ENCODE results near the gene CSF1R. TPM values are rescaled to one million over a fixed set of nuclear protein-coding genes. Genes with fewer than 3 reads are reported as not detected.

The CSF1R gene
- total and polyA plus RNA-seq, 2 donors from 2014 or later = 7.5 to 55.8 TPM

DNA sequence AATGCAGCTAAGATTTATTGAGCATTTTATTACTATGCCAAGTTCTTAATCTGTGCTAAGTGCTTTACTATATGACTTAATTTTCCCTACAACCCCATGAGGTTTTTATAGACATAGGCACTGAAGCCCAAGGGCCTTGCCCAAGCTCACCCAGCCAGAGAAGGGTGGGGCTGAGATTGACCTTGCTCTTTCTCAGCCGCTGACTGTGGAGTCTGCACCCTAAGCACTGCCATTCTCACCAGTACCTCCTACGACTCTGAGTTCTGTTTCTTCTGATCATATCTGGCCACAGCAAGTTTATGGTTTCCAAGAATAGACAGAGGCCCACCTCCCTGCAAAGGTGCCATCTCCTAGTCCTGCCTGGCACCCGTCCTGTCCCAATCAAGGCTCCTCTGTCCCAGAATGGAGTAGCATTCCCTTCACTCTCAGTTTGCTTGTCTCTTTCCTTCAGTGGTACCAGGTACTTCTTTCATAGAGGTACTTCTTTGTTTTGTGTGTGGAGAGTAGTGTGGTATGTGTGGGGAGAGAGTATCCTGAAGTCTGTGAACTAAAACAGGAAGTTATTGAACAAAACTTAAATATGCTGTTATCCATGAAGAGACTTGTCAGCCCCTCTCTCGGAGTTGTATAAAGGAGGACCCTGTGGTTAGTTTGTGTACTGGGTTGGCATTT, 42.6 kb downstream of the CSF1R start:
- TF ChIP-seq, protein P1, sequence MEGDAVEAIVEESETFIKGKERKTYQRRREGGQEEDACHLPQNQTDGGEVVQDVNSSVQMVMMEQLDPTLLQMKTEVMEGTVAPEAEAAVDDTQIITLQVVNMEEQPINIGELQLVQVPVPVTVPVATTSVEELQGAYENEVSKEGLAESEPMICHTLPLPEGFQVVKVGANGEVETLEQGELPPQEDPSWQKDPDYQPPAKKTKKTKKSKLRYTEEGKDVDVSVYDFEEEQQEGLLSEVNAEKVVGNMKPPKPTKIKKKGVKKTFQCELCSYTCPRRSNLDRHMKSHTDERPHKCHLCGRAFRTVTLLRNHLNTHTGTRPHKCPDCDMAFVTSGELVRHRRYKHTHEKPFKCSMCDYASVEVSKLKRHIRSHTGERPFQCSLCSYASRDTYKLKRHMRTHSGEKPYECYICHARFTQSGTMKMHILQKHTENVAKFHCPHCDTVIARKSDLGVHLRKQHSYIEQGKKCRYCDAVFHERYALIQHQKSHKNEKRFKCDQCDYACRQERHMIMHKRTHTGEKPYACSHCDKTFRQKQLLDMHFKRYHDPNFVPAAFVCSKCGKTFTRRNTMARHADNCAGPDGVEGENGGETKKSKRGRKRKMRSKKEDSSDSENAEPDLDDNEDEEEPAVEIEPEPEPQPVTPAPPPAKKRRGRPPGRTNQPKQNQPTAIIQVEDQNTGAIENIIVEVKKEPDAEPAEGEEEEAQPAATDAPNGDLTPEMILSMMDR (IDR thresholded peaks at IDR 0.05; ENCODE audit: borderline replicate concordance, extremely low read depth, insufficient read depth) = no peak
- Histone ChIP-seq H3K4me3 (ENCODE audit: low read length in 3 of 3) (no peak overlapping the region), H3K36me3 (ENCODE audit: control insufficient read depth in 2 of 3, insufficient read depth in 3 of 3, low read length in 3 of 3) (peaks cover 5 to 87% (median 48%) of the 10 kb centered on the region in 3 donors), H3K9me3 (ENCODE audit: control insufficient read depth in 2 of 3, insufficient read depth in 1 of 3, low read length in 3 of 3) (no peaks in the 10 kb centered on the region), H3K27ac (ENCODE audit: low read depth in 2 of 2, low read length in 2 of 2) (no peak overlapping the region), H3K4me1 (ENCODE audit: control insufficient read depth in 2 of 3, insufficient read depth in 2 of 3, low read depth in 1 of 3, low read length in 3 of 3) (peaks cover 0 to 11% (median 8%) of the 10 kb centered on the region in 3 donors), H3K9ac (ENCODE audit: low read length in 3 of 3) (no peak overlapping the region), H3K27me3 (ENCODE audit: control insufficient read depth, insufficient read depth, low read length) (no peaks in the 10 kb centered on the region)
- DNase-seq = no peak
- intact Hi-C loops (cut with DNase I) = no loop called here
- FAIRE-seq = no peak

DNA sequence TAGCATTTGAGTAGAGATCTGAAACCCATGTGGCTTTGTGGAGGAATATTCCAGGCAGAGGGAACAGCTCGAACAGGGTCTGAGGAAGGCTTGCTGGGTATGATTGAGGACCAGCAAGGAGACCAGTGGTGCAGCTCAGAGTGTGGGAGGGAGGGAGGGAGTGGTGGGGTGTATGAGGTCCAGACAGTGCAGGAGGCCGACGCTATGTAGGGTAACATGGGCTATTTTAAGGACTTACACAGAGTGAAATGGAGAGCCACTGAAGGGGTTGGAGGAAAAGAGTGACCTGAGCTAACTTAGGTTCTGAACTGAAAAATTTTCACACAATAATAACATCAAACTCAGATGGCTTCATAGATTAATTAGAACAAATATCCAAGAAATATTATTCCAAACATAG, 43.9 kb downstream of the CSF1R start:
- H3K4me1 ChIP-seq (ENCODE audit: control insufficient read depth in 2 of 3, insufficient read depth in 2 of 3, low read depth in 1 of 3, low read length in 3 of 3) = peaks cover 0 to 11% (median 8%) of the 10 kb centered on the region in 3 donors
- H3K27me3 ChIP-seq (ENCODE audit: control insufficient read depth, insufficient read depth, low read length) = no peaks in the 10 kb centered on the region
- intact Hi-C loops (cut with DNase I) = no loop called here
- H3K36me3 ChIP-seq (ENCODE audit: control insufficient read depth in 2 of 3, insufficient read depth in 3 of 3, low read length in 3 of 3) = peaks cover 6 to 79% (median 40%) of the 10 kb centered on the region in 3 donors
- no peaks in the 10 kb centered on the region for H3K9me3 ChIP-seq (ENCODE audit: control insufficient read depth in 2 of 3, insufficient read depth in 1 of 3, low read length in 3 of 3)
- H3K4me3 ChIP-seq (ENCODE audit: low read length in 3 of 3) = no peak overlapping the region
- no peak for DNase-seq
- H3K27ac ChIP-seq (ENCODE audit: low read depth in 2 of 2, low read length in 2 of 2) = no peak overlapping the region
- TF ChIP-seq, protein P1 (IDR thresholded peaks at IDR 0.05; ENCODE audit: borderline replicate concordance, extremely low read depth, insufficient read depth) = no peak
- FAIRE-seq = no peak
- H3K9ac ChIP-seq (ENCODE audit: low read length in 3 of 3) = no peak overlapping the region

DNA sequence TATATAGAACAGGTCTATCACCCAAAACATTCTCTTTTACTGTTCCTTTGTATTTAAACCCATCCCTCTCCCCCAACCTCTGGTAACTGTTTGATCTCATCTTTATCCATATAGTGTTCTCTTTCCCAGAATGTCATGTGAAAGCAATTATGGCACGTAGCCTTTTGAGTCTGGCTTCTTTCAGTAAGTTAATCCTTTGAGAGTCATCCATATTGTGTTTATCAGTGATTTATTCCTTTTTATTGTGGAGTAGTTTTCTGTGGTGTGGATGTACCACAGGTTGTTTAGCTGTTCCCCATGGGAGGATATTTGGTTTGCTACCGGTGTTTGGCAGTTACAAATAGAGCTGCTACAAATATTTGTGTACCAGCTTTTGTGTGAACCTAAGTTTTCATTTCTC, 47.8 kb downstream of the CSF1R start:
- FAIRE-seq = no peak
- peaks cover 0 to under 1% (median 0%) of the 10 kb centered on the region in 3 donors for H3K4me1 ChIP-seq (ENCODE audit: control insufficient read depth in 2 of 3, insufficient read depth in 2 of 3, low read depth in 1 of 3, low read length in 3 of 3)
- H3K9me3 ChIP-seq (ENCODE audit: control insufficient read depth in 2 of 3, insufficient read depth in 1 of 3, low read length in 3 of 3) = no peaks in the 10 kb centered on the region
- H3K27me3 ChIP-seq (ENCODE audit: control insufficient read depth, insufficient read depth, low read length) = no peaks in the 10 kb centered on the region
- no peak overlapping the region for H3K4me3 ChIP-seq (ENCODE audit: low read length in 3 of 3)
- H3K9ac ChIP-seq (ENCODE audit: low read length in 3 of 3) = no peak overlapping the region
- TF ChIP-seq, protein P1 (IDR thresholded peaks at IDR 0.05; ENCODE audit: borderline replicate concordance, extremely low read depth, insufficient read depth) = no peak
- H3K36me3 ChIP-seq (ENCODE audit: control insufficient read depth in 2 of 3, insufficient read depth in 3 of 3, low read length in 3 of 3) = peaks cover 9 to 81% (median 52%) of the 10 kb centered on the region in 3 donors
- intact Hi-C loops (cut with DNase I) = no loop called here
- no peak overlapping the region for H3K27ac ChIP-seq (ENCODE audit: low read depth in 2 of 2, low read length in 2 of 2)
- DNase-seq = no peak

All from kidney (tissue), 14 donors.